H1 (cell line): ENCODE results near the gene TRMT13. TPM values are rescaled to one million over a fixed set of nuclear protein-coding genes. Genes with fewer than 3 reads are reported as not detected.

Source experiments
- CTCF ChIA-PET: fragments of 300-600 bp; sonication (Branson Sonifier 250); formaldehyde crosslinking; loops from one replicate; lab custom pipeline; 2021; ENCODE audit not compliant: partially characterized antibody; lab: Charles Lee
- POLR2A ChIA-PET: fragments of 300-600 bp; sonication (Branson Sonifier 250); formaldehyde crosslinking; loops from one replicate; lab custom pipeline; 2021; ENCODE audit warnings: inconsistent platforms; ENCODE audit not compliant: partially characterized antibody; lab: Charles Lee
- DNase-seq, 2 experiments: peaks; one replicate each; pipeline versions ENCODE4 v3.0.0 to v3.0.0-alpha.2; 2010 to 2022; ENCODE audit warnings: low spot score in 2 of 2, low read depth in 1 of 2, mixed read lengths in 1 of 2
- FAIRE-seq: peaks from 2 replicates; lab custom pipeline; 2011; peaks lifted over from hg19 to GRCh38; lab: Jason Lieb, UNC
- H2AFZ ChIP-seq: 2 replicates; pipeline ENCODE4 v1.8.1; 2012; ENCODE audit warnings: low read length, inconsistent platforms
- H2AK5ac ChIP-seq: 2 replicates; pipeline ENCODE4 v1.6.1; 2013; ENCODE audit warnings: low read depth, low read length
- H2BK120ac ChIP-seq: replicated peaks from 2 replicates; pipeline ENCODE3; 2013; ENCODE audit warnings: low read depth, low read length, inconsistent platforms
- H2BK12ac ChIP-seq: 2 replicates; pipeline ENCODE4 v1.6.1; 2013; ENCODE audit warnings: low read depth, low read length
- H2BK15ac ChIP-seq: 2 replicates; pipeline ENCODE4 v1.6.1; 2013; ENCODE audit warnings: low read length
- H2BK20ac ChIP-seq: 2 replicates; pipeline ENCODE4 v1.6.1; 2013; ENCODE audit warnings: low read length
- H2BK5ac ChIP-seq: 2 replicates; pipeline ENCODE4 v1.6.1; 2013; ENCODE audit warnings: low read depth, low read length
- H3K14ac ChIP-seq: 2 replicates; pipeline ENCODE4 v1.6.1; 2013; ENCODE audit warnings: inconsistent platforms; ENCODE audit not compliant: insufficient read length
- H3K18ac ChIP-seq: 2 replicates; pipeline ENCODE4 v1.6.1; 2013; ENCODE audit warnings: low read length; ENCODE audit errors: extremely low read depth
- H3K23ac ChIP-seq: 2 replicates; pipeline ENCODE4 v1.6.1; 2013; ENCODE audit warnings: inconsistent platforms; ENCODE audit not compliant: insufficient read length
- H3K23me2 ChIP-seq: 2 replicates; pipeline ENCODE4 v1.6.1; 2013; ENCODE audit warnings: low read depth, low read length
- H3K27ac ChIP-seq: 2 replicates; pipeline ENCODE4 v1.6.1; 2011; ENCODE audit warnings: low read depth, low read length, inconsistent platforms
- H3K27me3 ChIP-seq, 4 experiments: replicated peaks in 1 of 4; 1 replicate in 1 of 4; 2 replicates in 3 of 4; pipeline versions ENCODE4 v1.6.1 to v1.8.1; 2011 to 2013; ENCODE audit warnings: low read length in 3 of 4, mild to moderate bottlenecking in 3 of 4, inconsistent platforms in 2 of 4, mixed read lengths in 2 of 4, moderate library complexity in 1 of 4; ENCODE audit not compliant: control insufficient read depth in 3 of 4, insufficient read depth in 3 of 4; ENCODE audit errors: extremely low read depth in 1 of 4
- H3K36me3 ChIP-seq, 4 experiments: 2 replicates each; pipeline versions ENCODE4 v1.6.1 to v1.8.1; 2011 to 2013; ENCODE audit warnings: mild to moderate bottlenecking in 4 of 4, low read length in 3 of 4, moderate library complexity in 2 of 4, control low read depth in 1 of 4, inconsistent platforms in 1 of 4; ENCODE audit not compliant: insufficient read depth in 4 of 4, control insufficient read depth in 2 of 4
- H3K4ac ChIP-seq: replicated peaks from 2 replicates; pipeline ENCODE3; 2013; ENCODE audit warnings: low read length, low read depth, mixed read lengths, inconsistent platforms; ENCODE audit not compliant: insufficient read length
- H3K4me1 ChIP-seq, 4 experiments: replicated peaks in 1 of 4; 1 replicate in 1 of 4; 2 replicates in 3 of 4; pipeline versions ENCODE4 v1.6.1 to v1.8.1; 2011 to 2013; ENCODE audit warnings: low read length in 3 of 4, inconsistent platforms in 2 of 4, mixed read lengths in 1 of 4; ENCODE audit not compliant: insufficient read depth in 4 of 4, control insufficient read depth in 3 of 4
- H3K4me2 ChIP-seq, 2 experiments: 2 replicates each; pipeline versions ENCODE4 v1.6.1 to v1.8.1; 2011 to 2013; ENCODE audit warnings: low read depth in 2 of 2, low read length in 2 of 2, control low read depth in 1 of 2, inconsistent platforms in 1 of 2, mild to moderate bottlenecking in 1 of 2; ENCODE audit not compliant: insufficient read depth in 1 of 2
- H3K4me3 ChIP-seq, 4 experiments: fragments of 200-600, 300-600 bp in 1 of 4; sonication (generic), shearing (Covaris generic), sonication (Bioruptor Twin) in 1 of 4; 2 replicates each; pipeline versions ENCODE4 v1.5.1 to v1.8.1; 2011 to 2016; ENCODE audit warnings: low read length in 4 of 4, low read depth in 3 of 4, control low read depth in 2 of 4, inconsistent platforms in 2 of 4, mild to moderate bottlenecking in 2 of 4, mixed read lengths in 1 of 4, moderate library complexity in 1 of 4; ENCODE audit not compliant: insufficient read depth in 2 of 4; ENCODE audit errors: extremely low read depth in 1 of 4
- H3K56ac ChIP-seq: replicated peaks from 2 replicates; pipeline ENCODE3; 2013; ENCODE audit warnings: low read depth, mild to moderate bottlenecking, mixed read lengths, low read length, inconsistent platforms; ENCODE audit not compliant: insufficient read length
- H3K79me1 ChIP-seq: 2 replicates; pipeline ENCODE4 v1.6.1; 2013; ENCODE audit warnings: low read depth, low read length, control low read depth
- H3K79me2 ChIP-seq, 2 experiments: 2 replicates each; pipeline versions ENCODE4 v1.6.1 to v1.8.1; 2012 to 2013; ENCODE audit warnings: low read length in 2 of 2, mild to moderate bottlenecking in 2 of 2, inconsistent platforms in 1 of 2; ENCODE audit not compliant: insufficient read depth in 2 of 2, control insufficient read depth in 1 of 2
- H3K9ac ChIP-seq, 4 experiments: replicated peaks in 1 of 4; 1 replicate in 1 of 4; 2 replicates in 3 of 4; pipeline versions ENCODE4 v1.6.1 to v1.8.1; 2011 to 2013; ENCODE audit warnings: low read depth in 3 of 4, low read length in 3 of 4, control low read depth in 2 of 4, mild to moderate bottlenecking in 2 of 4, moderate library complexity in 2 of 4, inconsistent platforms in 1 of 4; ENCODE audit errors: extremely low read depth in 1 of 4
- H3K9me3 ChIP-seq, 2 experiments: 2 replicates each; pipeline versions ENCODE4 v1.6.1 to v1.8.1; 2012 to 2013; ENCODE audit warnings: mild to moderate bottlenecking in 2 of 2, moderate library complexity in 2 of 2, control low read depth in 1 of 2, inconsistent platforms in 1 of 2, low read depth in 1 of 2, low read length in 1 of 2, mixed read lengths in 1 of 2; ENCODE audit not compliant: insufficient read depth in 2 of 2
- H4K20me1 ChIP-seq, 2 experiments: replicated peaks in 1 of 2; 2 replicates each; pipeline versions ENCODE3 to v1.8.1; 2011 to 2013; ENCODE audit warnings: inconsistent platforms in 2 of 2, low read length in 2 of 2, mild to moderate bottlenecking in 1 of 2; ENCODE audit not compliant: insufficient read depth in 2 of 2, control insufficient read depth in 1 of 2
- H4K5ac ChIP-seq: 2 replicates; pipeline ENCODE4 v1.6.1; 2013; ENCODE audit warnings: low read length, low read depth, mixed read lengths, inconsistent platforms; ENCODE audit not compliant: insufficient read length
- H4K8ac ChIP-seq: 2 replicates; pipeline ENCODE4 v1.8.0; 2013; ENCODE audit warnings: mild to moderate bottlenecking, moderate library complexity, low read length, inconsistent platforms; ENCODE audit not compliant: insufficient read depth; ENCODE audit errors: extremely low read depth
- H4K91ac ChIP-seq: replicated peaks from 2 replicates; pipeline ENCODE3; 2013; ENCODE audit warnings: low read length, mixed read lengths, inconsistent platforms; ENCODE audit not compliant: insufficient read length
- POU5F1 ChIP-seq: IDR thresholded peaks from 2 replicates; pipeline ENCODE4 v1.6.1; 2011; ENCODE audit warnings: low read depth, mild to moderate bottlenecking, low read length, moderate library complexity
- WGBS, 2 experiments: shearing (Covaris generic) in 1 of 2; methylation state at CpG; one replicate each; pipeline versions ENCODE4 v1.1.6 to v1.1.7; 2013 to 2015; ENCODE audit warnings: low lambda C conversion rate in 2 of 2, mixed read lengths in 2 of 2, inconsistent platforms in 1 of 2, low coverage in 1 of 2, missing lambda C conversion rate in 1 of 2; ENCODE audit not compliant: insufficient replicate concordance in 2 of 2, insufficient coverage in 1 of 2, insufficient read length in 1 of 2; ENCODE audit errors: extremely low coverage in 1 of 2, missing lambda C conversion rate in 1 of 2; 5-methylcytosine and 5-hydroxymethylcytosine counted together
- polyA plus RNA-seq, 7 experiments: library from polyadenylated mRNA; depleted of rRNA in 3 of 7; stranded (reverse) in 5 of 7; unstranded in 2 of 7; fragments of >200 nt in 5 of 7; fragments of 200-250 nt in 2 of 7; gene quantifications; 1 replicate in 5 of 7; 2 replicates in 1 of 7; 4 replicates in 1 of 7; pipeline versions ENCODE4 v1.2.1 to v1.2.3, GENCODE V29; 2011 to 2013; ENCODE audit warnings: missing spikeins in 2 of 7, mixed read lengths in 2 of 7
- total RNA-seq: library from RNA; stranded (reverse); fragmentation: NEBNext Ultra II Directional; extraction: Animal tissue kit (Norgen Biotek cat#: 25700); gene quantifications from 2 replicates; pipeline ENCODE4 v1.2.1, GENCODE V29; 2021

The TRMT13 gene
- total and polyA plus RNA-seq, 2 of the 8 experiments (the other 6 are each of a cell fraction or from before 2014, with no cell fraction given): 3.6 to 14.8 TPM

GRCh38 chr1:100122177-100122576 lies 10.8 kb upstream of the TRMT13 start:
- Histone ChIP-seq H2BK15ac (no peak overlapping the region), H4K91ac (no peak overlapping the region), H3K23me2 (no peaks in the 10 kb centered on the region), H2AFZ (no peak overlapping the region), H3K27ac (no peak overlapping the region), H2BK120ac (no peak overlapping the region), H3K9ac (no peak overlapping the region), H2BK20ac (no peak overlapping the region), H3K18ac (no peak overlapping the region), H2BK5ac (no peak overlapping the region), H3K36me3 (peaks cover 0 to 34% (median 12%) of the 10 kb centered on the region in 4 experiments; a peak in 6 of 8 replicates), H3K4me1 (no peaks in the 10 kb centered on the region), H3K79me2 (peaks cover 0 to 16% of the 10 kb centered on the region in 2 experiments; a peak in 2 of 4 replicates), H3K4ac (no peak overlapping the region), H3K9me3 (no peaks in the 10 kb centered on the region), H3K27me3 (no peaks in the 10 kb centered on the region), H4K8ac (no peak overlapping the region), H2BK12ac (no peak overlapping the region), H3K79me1 (no peaks in the 10 kb centered on the region), H3K23ac (no peak overlapping the region), H4K5ac (no peak overlapping the region), H4K20me1 (peaks cover 4 to 5% of the 10 kb centered on the region in 2 experiments), H3K4me2 (no peak overlapping the region), H3K4me3 (no peak overlapping the region), H3K14ac (no peak overlapping the region), H3K56ac (no peak overlapping the region), H2AK5ac (no peak overlapping the region)
- FAIRE-seq (no peak), DNase-seq (no peak)
- ChIA-PET CTCF (interaction anchor here (0.6 kb wide), 1 partner anchor 68 kb away, joined by 5 read pairs; no protein-coding TSS in a partner anchor), POLR2A (no interaction called here)
- 83% methylated on average over 1 of the region's 1 CpG; no CpG with 5 or more reads in 1 of the 2 experiments for WGBS, 2 experiments
- no peak for TF ChIP-seq POU5F1
